T-helper 22 cell (primary cell): Measurements from ENCODE around the gene PRG2.

Experiments used
- DNase-seq: peaks from one replicate; pipeline ENCODE4 v3.0.0-alpha.2; 2020; ENCODE audit warnings: low read depth

PRG2 gene

GRCh38 chr11:57395905-57396623 lies 5.6 kb upstream of the PRG2 start:
- DNase-seq = no peak

GRCh38 chr11:57394203-57394965 lies 3.9 kb upstream of the PRG2 start:
- no peak for DNase-seq

- DNase-seq = no peak
These were observed 2.3 kb upstream of the PRG2 start for GRCh38 chr11:57392763-57393105.

- no peak for DNase-seq
These were observed 1.8 kb upstream of the PRG2 start for GRCh38 chr11:57392066-57392762.

- no peak for DNase-seq
These were observed 1.1 kb upstream of the PRG2 start for GRCh38 chr11:57391539-57391938.

GRCh38 chr11:57391111-57391510 lies 661 bp upstream of the PRG2 start:
- no peak for DNase-seq

- DNase-seq = no peak
These were observed 3.0 kb downstream of the PRG2 start for GRCh38 chr11:57387289-57388030.

GRCh38 chr11:57386178-57386940 lies 4.1 kb downstream of the PRG2 start:
- DNase-seq = no peak

GRCh38 chr11:57380975-57381374 lies 9.5 kb downstream of the PRG2 start, which contains the start of gene PRG3:
PRG3 (minus strand) TSS chr11:57381150; CDS start chr11:57380708, 442 bp downstream.
- DNase-seq = no peak

- no peak for DNase-seq
These were observed 10.7 kb downstream of the PRG2 start for GRCh38 chr11:57379732-57380131.

GRCh38 chr11:57378186-57378585 lies 12.3 kb downstream of the PRG2 start:
- DNase-seq = no peak

GRCh38 chr11:57377107-57377506 lies 13.3 kb downstream of the PRG2 start:
- DNase-seq = no peak

GRCh38 chr11:57376095-57377090 lies 14.1 kb downstream of the PRG2 start:
- DNase-seq = no peak

GRCh38 chr11:57375490-57375889 lies 15.0 kb downstream of the PRG2 start:
- DNase-seq = no peak

GRCh38 chr11:57374966-57375365 lies 15.5 kb downstream of the PRG2 start:
- no peak for DNase-seq

GRCh38 chr11:57373146-57373545 lies 17.3 kb downstream of the PRG2 start:
- no peak for DNase-seq

GRCh38 chr11:57370941-57371340 lies 19.5 kb downstream of the PRG2 start:
- no peak for DNase-seq

- DNase-seq = no peak
These were observed 20.2 kb downstream of the PRG2 start for GRCh38 chr11:57370251-57370650.

- DNase-seq = no peak
These were observed 21.6 kb downstream of the PRG2 start for GRCh38 chr11:57368845-57369232.

- no peak for DNase-seq
These were observed 22.2 kb downstream of the PRG2 start for GRCh38 chr11:57368106-57368844.
